ENCODE results near the gene GRID1.

DNA sequence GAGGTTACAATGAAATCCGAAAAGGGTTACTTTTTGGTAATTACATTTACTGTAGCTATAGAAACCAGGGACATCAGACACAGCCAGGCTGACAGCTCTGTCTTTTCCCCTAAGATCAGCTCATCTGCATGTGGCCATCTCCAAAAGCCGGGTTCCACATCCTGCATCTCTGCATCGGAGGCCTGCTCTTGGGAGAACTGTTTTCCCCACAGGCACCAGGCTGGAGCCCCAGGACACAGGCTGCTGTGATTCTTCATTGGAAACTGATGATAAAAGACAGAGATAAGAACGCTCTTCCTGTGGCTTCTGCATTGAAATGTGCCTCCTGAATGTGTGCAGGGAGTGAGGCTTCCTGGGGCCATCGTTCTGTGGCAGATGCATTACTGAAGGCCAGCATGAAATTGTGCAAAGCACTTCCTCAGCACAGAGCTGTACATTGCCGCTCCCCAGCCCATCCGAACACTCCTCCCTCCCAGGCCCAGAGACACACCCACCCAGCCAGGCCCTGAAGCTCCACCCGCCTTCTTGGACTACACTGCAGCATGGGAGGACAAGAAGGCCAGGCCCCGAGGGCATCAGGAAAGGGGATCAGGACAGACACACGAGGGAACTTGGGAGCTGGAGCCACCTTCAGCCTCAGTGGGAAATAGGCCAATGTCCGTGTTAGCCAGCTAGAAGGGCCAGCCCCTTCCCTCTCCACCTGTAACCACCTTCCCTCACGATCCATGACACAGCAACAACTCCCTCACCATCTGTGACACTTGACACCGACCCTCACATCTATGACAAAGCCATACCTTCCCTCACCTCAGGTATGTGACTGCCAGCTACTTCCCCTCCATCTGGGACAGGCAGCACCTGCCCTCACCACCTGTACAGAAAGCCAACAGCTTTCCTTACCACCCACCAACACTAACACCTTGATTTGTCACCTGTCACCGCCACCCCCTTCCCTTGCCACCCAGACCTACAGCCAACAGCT lies 113.2 kb downstream of the GRID1 start:
- TF ChIP-seq POLR2AphosphoS5 (IDR thresholded peaks at IDR 0.05; ENCODE audit: low read depth, low read length) (no peak), POLR2A (IDR thresholded peaks at IDR 0.05; ENCODE audit: low read depth, low read length) (no peak), TAF1 (IDR thresholded peaks at IDR 0.05; ENCODE audit: low read depth, low read length) (no peak)

All from GM12891 (cell line).